Kidney epithelial cell (primary cell): ENCODE data around the gene OS9. TPM values are rescaled to one million over a fixed set of nuclear protein-coding genes. Genes with fewer than 3 reads are reported as not detected.

ENCODE experiments used
- DNase-seq: peaks from one replicate; pipeline ENCODE4 v3.0.0-alpha.2; 2010; ENCODE audit warnings: low read depth
- H3K27me3 ChIP-seq: 2 replicates; pipeline ENCODE4 v1.6.0; 2011; ENCODE audit warnings: low read length; ENCODE audit not compliant: control insufficient read depth, insufficient read depth
- H3K36me3 ChIP-seq: 2 replicates; pipeline ENCODE4 v1.5.1; 2011; ENCODE audit warnings: low read length; ENCODE audit not compliant: control insufficient read depth, insufficient read depth
- H3K4me3 ChIP-seq: 2 replicates; pipeline ENCODE4 v1.5.1; 2011; ENCODE audit warnings: low read depth, mild to moderate bottlenecking, control low read depth, low read length
- total RNA-seq: library from RNA; depleted of rRNA; stranded (reverse); fragments of >200 nt; gene quantifications from 2 replicates; pipeline ENCODE4 v1.2.3, GENCODE V29; 2015
- TF ChIP-seq, protein P1 (sequence below): IDR thresholded peaks from 2 replicates; pipeline ENCODE4 v1.5.1; 2011; ENCODE audit warnings: mild to moderate bottlenecking, moderate library complexity, low read length, control low read depth, inconsistent platforms; ENCODE audit not compliant: insufficient read depth, poor library complexity, severe bottlenecking

OS9 gene
- total RNA-seq, 1 donor from 2014 or later, result 310 TPM

GRCh38 chr12:57751788-57752667 lies 58.1 kb downstream of the OS9 start, which contains the start of gene CDK4:
Gene CDK4 (minus strand): TSS chr12:57752310. CDS start chr12:57751717, 593 bp downstream.
- no peaks in the 10 kb centered on the region for H3K27me3 ChIP-seq
- TF ChIP-seq, protein P1, sequence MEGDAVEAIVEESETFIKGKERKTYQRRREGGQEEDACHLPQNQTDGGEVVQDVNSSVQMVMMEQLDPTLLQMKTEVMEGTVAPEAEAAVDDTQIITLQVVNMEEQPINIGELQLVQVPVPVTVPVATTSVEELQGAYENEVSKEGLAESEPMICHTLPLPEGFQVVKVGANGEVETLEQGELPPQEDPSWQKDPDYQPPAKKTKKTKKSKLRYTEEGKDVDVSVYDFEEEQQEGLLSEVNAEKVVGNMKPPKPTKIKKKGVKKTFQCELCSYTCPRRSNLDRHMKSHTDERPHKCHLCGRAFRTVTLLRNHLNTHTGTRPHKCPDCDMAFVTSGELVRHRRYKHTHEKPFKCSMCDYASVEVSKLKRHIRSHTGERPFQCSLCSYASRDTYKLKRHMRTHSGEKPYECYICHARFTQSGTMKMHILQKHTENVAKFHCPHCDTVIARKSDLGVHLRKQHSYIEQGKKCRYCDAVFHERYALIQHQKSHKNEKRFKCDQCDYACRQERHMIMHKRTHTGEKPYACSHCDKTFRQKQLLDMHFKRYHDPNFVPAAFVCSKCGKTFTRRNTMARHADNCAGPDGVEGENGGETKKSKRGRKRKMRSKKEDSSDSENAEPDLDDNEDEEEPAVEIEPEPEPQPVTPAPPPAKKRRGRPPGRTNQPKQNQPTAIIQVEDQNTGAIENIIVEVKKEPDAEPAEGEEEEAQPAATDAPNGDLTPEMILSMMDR, result no peak
- DNase-seq, result peak; percentile 97
- H3K4me3 ChIP-seq, result peak within 1 kb of the TSS; percentile 72
- H3K36me3 ChIP-seq, result peaks cover 2% of the 10 kb centered on the region

DNA sequence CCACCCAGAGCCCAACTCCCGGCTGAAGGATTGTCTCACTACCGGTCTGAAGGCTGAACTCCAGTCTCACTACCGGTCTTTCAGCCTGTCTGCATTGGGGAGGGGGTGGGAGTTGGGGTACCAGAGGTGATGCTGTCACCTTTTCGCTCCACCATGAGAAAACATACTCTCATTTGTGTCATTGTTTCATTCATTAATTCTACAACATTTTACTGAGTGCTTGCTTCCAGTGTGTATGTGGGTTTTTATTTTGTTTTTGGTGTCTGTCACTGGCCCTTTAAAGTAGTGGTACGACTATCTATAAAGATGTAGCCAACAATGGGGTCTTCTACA lies 58.7 kb downstream of the OS9 start:
- Histone ChIP-seq H3K4me3 (no peak overlapping the region), H3K27me3 (no peaks in the 10 kb centered on the region), H3K36me3 (peaks cover 2% of the 10 kb centered on the region)
- DNase-seq, result no peak
- TF ChIP-seq, protein P1, result no peak

DNA sequence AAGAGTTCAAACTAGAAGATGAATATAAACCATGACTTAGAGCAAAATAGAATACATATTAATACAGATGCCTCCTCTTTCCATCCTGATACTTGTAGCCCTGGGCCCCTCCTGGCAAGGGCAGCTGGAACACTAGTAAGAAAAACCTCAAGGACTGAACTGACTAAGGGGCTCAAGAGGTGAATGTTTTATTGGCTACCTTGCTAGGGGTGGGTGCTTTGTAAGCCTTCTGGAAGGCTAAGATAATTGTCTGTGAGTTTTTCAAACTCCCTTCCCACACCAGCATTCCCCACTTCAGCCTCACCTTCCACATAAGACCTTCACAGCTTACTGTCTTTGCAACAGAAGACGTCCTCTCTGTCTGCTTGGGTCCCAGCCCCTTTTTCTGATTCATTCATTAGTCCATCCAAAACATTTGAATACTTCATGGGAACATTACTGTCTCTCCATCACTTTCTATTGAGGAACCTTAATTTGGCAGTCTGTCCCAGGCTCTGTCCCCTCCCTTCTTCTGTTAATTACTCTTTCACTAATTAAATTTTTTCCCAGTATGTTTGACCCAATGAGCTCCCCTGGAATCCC lies 59.9 kb downstream of the OS9 start:
- Histone ChIP-seq H3K27me3 (no peaks in the 10 kb centered on the region), H3K4me3 (no peak overlapping the region), H3K36me3 (peaks cover 4% of the 10 kb centered on the region)
- no peak for DNase-seq
- TF ChIP-seq, protein P1, result no peak

DNA sequence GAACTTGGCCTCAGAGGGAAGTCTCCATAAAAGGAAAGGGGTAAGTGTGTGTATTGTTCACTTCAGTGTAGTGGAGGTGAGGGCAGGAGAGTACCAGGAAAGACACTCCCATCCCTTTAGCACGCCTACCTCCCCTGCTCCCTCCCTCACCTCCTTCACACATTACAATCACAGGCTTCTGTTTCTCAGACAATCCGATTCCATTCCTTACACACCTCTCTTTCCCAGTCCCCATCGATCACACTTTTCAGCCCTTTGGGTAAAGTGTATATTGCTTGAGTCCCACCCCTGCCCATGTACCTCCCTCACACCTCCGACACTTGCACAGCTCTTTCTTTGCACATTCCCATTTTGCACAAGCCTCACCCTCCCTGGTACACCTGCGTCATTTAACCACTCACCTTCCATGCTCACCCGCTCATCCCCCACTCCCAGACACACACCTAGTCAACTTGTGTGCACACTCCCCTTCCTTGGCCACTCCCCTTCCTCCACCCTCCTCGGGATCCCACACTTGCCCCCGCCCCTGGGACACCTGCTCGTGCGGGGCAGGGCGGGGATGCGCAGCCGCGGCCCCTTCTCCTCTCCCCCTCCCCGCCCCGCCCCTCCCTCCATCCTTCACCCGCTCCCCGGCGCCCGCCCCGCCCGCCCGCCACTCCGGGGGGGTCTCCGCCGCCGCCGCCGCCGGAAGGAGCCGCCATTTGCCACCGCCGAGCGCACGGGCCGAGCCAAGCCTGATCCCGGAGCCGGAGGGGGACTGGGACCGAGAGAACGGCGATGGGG lies 60.7 kb downstream of the OS9 start, which contains the start of gene MARCHF9:
Gene MARCHF9 (plus strand): TSS at position 693 of the 783 bp plus-strand sequence. CDS start 426 bp downstream, outside the sequence.
- no peaks in the 10 kb centered on the region for H3K27me3 ChIP-seq
- no peak for DNase-seq
- TF ChIP-seq, protein P1, result no peak
- H3K4me3 ChIP-seq, result peak within 1 kb of the TSS; percentile 62
- peaks cover 3% of the 10 kb centered on the region for H3K36me3 ChIP-seq

DNA sequence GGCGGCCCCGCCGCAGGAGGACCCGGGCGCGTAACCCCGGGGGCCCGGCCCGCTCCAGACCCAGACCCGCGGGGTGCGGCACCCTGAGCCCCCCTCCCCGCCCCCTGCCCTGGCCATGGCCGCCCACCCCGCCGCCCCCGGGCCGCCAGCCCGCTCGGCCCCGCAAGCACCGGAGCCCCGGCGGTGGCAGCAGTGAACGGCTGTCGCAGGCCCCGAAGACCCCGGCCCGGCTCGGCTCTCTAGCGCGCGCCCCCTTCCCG lies 61.2 kb downstream of the OS9 start:
- TF ChIP-seq, protein P1, result no peak
- H3K36me3 ChIP-seq, result peaks cover 3% of the 10 kb centered on the region
- H3K4me3 ChIP-seq, result peak overlapping the region; percentile 62
- no peaks in the 10 kb centered on the region for H3K27me3 ChIP-seq
- no peak for DNase-seq
